Erythroblast (primary cell): ENCODE measurements around the gene FOXA1.
A peak's percentile ranks its signal among the peaks of the same experiment; 100 is the strongest.

Source experiments
- DNase-seq, 2 experiments: peaks; one replicate each; lab custom pipeline; 2025; lab: John Stamatoyannopoulos, UW
- GATA1 ChIP-seq: IDR thresholded peaks from 2 replicates; pipeline ENCODE4 v1.6.1; 2011; ENCODE audit warnings: low read depth, mild to moderate bottlenecking, control low read depth, low read length, moderate library complexity
- POLR2A ChIP-seq: IDR thresholded peaks from 2 replicates; pipeline ENCODE4 v1.6.1; 2011; ENCODE audit warnings: mild to moderate bottlenecking, low read length

Gene FOXA1

GRCh38 chr14:37594971-37595808 lies at the start of gene FOXA1, which contains the start of gene TTC6:
Gene FOXA1, minus strand, starts transcription at chr14:37595249. Its CDS starts 277 bp downstream, at chr14:37594972.
Gene TTC6, plus strand, starts transcription at chr14:37595629. Its CDS starts 26,436 bp downstream, at chr14:37622065.
- TF ChIP-seq POLR2A = no peak
- TF ChIP-seq GATA1 = no peak
- DNase-seq = peak; percentile 42 to 53

- DNase-seq = no peak
- TF ChIP-seq POLR2A (no peak), GATA1 (no peak)
Observed at GRCh38 chr14:37643701-37644100, 48.7 kb upstream of the FOXA1 start.

GRCh38 chr14:37642125-37642524 lies 47.1 kb upstream of the FOXA1 start:
- TF ChIP-seq POLR2A (no peak), GATA1 (no peak)
- DNase-seq = no peak

GRCh38 chr14:37641117-37641516 lies 46.1 kb upstream of the FOXA1 start:
- no peak for TF ChIP-seq GATA1
- TF ChIP-seq POLR2A = no peak
- DNase-seq = no peak

- TF ChIP-seq GATA1 (no peak), POLR2A (no peak)
- no peak for DNase-seq
Observed at GRCh38 chr14:37638599-37638998, 43.5 kb upstream of the FOXA1 start.

GRCh38 chr14:37637341-37637740 lies 42.3 kb upstream of the FOXA1 start:
- DNase-seq = no peak
- no peak for TF ChIP-seq GATA1
- no peak for TF ChIP-seq POLR2A

GRCh38 chr14:37625597-37626595 lies 30.8 kb upstream of the FOXA1 start:
- TF ChIP-seq POLR2A = no peak
- no peak for TF ChIP-seq GATA1
- DNase-seq = no peak

GRCh38 chr14:37623971-37624370 lies 28.9 kb upstream of the FOXA1 start:
- TF ChIP-seq POLR2A = no peak
- TF ChIP-seq GATA1 = no peak
- DNase-seq = no peak

- TF ChIP-seq POLR2A (no peak), GATA1 (no peak)
- DNase-seq = no peak
Observed at GRCh38 chr14:37623426-37623951, 28.4 kb upstream of the FOXA1 start.

GRCh38 chr14:37622231-37622923 lies 27.3 kb upstream of the FOXA1 start:
- TF ChIP-seq GATA1 (no peak), POLR2A (no peak)
- DNase-seq = no peak

- no peak for DNase-seq
Observed at GRCh38 chr14:37620856-37621255, 25.8 kb upstream of the FOXA1 start.

GRCh38 chr14:37618498-37619028 lies 23.5 kb upstream of the FOXA1 start:
- no peak for DNase-seq
- TF ChIP-seq GATA1 (no peak), POLR2A (no peak)

More at GRCh38 chr14:37620856-37621255, 25.8 kb upstream of the FOXA1 start:
- TF ChIP-seq GATA1 = no peak
- no peak for TF ChIP-seq POLR2A
